ENCODE measurements around the gene PDE4D.
"Not testable (repeated sequence)": the region's sequence is repeated elsewhere in the genome, so short reads cannot be mapped to it uniquely, and the experiment has no call there.

The PDE4D gene

DNA sequence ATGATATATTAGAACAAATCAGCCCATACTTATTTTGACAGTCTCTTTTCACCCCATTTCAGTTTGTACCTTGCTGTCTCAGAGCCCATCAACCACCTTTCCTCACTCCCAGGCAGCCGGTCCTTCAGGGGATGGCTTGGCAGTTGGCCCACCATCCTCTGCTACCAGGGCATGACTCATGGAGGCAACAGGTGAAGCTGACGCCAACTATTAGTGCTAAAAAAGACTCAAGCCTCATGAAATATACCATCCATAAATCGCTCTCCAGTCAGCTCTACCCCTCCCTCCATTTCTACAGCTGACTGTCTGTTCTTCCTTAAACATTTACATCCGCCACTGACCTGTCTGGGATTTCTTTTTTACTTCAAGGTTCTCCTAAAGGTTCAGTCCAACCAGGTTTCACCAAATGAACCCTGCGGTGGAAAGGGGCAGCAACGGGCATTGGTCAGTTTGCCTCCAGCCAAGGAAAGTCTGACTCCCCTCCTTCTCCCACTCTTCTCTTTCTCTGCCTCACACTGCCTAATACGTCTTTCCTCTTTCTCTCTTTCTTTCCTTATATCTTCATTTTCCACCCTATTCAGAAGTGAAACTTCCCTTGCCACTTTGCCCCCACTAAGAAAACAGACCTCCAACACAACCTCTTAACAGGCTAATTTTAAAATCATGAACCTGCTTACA, 871.5 kb downstream of the PDE4D start:
- no peak for DNase-seq

DNA sequence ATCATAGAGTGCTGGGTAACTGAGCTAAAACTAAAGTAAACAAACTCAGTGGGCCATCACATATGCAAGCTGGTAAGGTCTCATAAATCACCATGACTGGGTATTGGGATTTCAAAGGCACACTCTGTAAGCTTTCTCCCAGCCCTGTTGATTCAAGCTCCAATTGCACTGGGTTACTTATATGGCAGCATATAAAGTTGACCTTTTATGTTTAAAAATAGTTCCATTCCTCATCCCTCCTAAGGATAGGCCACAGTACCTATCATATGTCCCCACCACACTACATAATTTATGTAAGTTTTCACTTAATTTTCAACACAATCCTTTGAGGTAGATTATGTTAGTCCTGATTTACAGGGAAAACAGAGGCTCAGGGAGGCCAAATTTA, 872.2 kb downstream of the PDE4D start:
- no peak for DNase-seq

DNA sequence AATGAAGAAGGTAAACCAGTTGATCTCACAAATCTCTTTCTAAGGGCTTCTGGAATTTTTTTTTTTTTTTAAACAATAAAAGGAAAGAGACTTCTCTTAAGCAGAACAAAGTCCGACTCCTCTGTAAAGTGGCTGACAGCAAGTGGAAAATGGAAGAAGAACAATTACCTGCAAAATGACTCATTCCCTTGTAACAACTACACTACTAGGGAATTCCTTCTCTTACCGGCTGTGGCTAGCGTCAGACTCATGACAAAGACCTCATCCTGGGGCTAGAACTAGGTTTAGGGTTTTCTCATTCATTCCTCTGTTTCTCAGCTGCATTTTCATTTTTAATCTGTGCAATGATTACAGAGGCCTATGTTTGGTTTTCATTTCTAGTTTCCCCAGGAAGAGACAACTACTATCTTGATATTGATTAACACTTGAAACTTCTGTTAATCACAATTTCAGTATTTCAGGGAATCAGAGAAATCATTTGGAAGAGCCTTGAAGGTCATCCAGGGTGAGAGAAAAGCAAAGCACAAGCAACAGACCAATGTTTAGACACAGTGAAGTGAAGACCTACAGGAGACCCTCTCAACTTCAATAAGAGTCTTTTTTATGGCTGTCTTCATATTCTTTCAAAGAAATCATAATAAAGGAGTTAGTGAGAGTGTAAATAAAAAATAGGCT, 872.8 kb downstream of the PDE4D start:
- DNase-seq: no peak

DNA sequence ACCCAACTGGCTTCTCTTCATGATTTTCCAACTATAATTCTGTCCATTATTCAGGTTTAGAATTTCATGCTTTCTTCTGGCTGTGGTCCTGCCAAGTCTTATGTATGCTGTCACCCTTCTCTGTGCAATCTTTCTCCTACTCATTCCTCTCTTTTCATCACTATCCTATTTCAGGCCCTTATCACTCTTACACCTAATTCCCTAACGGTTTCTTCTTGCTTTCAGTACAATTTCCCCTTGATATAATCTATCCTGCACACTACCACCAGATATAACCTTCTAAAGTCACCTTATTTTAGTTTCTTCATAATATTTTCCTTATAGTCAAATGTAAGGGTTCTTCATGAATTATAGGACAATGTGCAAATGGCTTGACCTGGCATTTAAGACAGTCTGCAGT, 874.4 kb downstream of the PDE4D start:
- no peak for DNase-seq

DNA sequence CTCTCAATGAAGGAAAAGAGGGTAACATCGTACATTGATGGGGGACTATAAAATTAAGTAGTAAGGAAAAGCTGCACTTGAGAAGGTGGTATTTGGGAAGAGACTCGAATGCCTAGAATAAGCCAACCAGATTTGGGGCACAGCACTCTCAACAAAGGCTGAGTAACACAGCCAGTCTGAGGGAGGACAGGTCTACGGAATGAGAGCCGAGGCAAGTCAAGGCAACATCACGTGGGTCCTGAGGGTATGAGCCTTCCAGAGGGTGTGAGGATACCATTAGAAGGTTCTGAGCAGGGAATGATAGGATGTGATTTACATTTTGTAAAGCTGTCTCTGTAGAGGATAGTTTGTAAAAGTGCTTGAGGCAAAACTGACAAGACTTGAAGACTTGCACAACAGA, 876.6 kb downstream of the PDE4D start:
- DNase-seq: no peak

DNA sequence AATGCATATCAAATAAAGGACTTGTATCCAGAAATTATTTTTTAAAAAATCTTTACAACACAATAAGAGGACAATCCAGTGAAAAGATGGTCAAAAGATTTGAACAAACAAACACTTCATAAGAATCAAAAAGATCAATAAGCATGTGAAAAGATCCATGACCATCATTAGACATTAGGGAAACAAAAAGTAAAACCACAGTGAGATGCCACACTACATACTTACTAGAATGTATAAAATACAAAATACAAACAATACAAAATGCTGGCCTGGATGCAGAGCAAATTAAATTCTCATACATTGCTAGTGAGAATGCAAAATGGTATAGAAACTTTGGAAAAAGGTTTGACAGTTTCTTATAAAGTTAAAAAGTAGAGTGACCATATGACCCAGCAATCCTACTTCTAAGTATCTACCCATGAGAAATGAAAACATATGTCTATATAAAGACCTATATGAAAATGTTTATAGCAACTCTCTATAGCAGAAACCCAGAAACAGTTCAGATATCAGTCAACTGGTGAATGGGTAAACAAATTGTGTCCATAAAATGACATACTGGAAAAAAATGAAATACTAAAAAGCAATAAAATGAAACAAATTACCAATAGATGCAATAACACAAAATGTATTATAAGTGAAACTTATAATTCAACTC, 884.6 kb downstream of the PDE4D start:
- no peak for DNase-seq

DNA sequence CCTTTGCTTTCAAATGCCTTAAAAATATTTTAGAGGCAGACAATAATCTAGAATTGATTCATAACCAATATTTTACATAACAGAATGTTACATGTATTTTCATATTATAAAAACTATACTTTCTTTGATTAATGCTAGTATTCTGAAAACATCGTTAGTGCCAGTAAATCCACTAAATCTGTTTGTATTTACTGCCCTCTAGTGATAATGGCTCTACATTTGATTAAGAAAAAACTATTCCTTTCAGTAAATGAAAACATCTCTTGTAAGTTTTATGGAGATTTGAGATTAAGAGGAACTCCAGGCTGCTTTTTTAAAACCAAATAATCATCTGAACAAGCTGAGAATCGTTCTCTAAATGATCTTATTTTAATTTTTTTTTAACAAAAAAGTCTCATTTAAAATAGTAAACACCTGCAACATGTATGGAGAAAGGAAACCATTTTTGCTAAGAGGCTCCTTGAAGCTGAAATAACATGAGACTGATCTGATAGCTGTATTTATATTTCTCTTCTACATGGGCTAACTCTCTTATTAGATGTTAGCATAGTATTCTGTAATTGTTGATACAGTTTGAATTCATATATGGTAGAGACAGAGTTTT, 886.0 kb downstream of the PDE4D start:
- DNase-seq: no peak

DNA sequence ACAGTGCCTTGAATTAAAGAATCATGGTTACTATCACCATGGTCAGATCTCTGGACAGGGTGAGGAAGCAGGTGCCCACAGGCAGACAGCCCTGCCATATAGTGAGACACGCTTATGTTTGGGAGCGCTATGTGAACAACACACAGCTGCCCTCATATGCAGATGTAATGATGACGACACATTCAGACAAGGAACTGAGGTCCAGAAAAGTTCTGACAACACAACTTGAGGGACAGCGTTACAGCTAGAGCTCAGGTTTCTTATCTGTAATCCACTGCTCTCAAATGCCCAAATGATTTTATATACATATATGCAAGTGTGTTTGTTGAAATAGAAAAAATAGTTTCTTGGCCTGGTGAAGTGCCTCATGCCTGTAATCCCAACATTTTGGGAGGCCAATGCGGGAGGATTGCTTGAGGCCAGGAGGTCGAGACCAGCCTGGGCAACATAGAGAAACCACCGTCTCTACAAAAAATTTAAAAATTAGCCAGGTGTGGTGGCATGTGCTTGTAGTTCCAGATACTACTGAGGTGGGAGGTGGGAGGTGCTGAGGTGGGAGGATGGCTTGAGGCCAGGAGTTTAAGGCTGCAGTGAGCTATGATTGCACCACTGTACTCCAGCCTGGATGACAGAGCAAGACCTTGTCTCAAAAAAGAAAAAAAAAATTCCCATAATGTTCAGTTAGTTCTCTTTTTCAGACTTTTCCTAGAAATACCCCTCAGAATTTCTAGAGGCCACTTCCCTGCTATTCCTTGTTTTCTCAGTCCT, 887.4 kb downstream of the PDE4D start:
- DNase-seq: no peak

DNA sequence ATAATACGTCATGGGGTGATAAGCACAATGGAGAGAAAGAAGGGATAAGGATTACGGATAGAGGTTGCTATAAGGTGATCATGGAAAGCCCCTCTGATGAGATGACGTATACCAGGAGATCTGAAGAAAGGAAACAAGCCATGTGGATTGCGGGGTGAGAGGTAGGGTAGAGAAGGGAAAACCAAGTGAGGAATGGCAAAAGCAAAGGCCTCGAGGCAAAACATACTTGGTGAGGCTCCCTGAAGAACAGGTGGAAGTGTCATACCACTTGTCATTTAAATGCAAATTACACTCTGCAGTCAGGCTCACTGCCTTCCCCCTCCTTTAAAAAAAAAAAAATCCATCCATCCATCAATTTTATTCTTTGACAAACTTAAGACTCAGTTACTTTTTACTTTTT, 889.9 kb downstream of the PDE4D start:
- DNase-seq: no peak

DNA sequence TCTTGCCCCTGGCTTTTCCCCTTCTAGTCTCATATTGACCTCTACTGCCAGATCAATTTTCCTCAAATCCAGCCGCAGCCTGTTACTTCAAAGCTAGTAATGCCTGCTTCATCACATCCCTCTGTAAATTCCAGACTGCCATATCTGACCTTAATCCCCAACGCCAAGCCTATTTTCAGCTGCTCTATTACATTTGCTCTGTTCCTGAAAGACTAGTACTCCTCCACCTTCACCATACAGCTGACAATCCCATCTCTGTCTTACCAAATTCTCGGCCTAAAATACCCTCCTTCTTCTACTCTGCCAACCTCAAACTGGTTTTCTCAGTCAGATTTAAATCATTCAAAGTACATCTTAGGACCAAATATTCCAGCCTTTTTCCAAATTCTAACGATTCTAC, 890.4 kb downstream of the PDE4D start:
- no peak for DNase-seq

DNA sequence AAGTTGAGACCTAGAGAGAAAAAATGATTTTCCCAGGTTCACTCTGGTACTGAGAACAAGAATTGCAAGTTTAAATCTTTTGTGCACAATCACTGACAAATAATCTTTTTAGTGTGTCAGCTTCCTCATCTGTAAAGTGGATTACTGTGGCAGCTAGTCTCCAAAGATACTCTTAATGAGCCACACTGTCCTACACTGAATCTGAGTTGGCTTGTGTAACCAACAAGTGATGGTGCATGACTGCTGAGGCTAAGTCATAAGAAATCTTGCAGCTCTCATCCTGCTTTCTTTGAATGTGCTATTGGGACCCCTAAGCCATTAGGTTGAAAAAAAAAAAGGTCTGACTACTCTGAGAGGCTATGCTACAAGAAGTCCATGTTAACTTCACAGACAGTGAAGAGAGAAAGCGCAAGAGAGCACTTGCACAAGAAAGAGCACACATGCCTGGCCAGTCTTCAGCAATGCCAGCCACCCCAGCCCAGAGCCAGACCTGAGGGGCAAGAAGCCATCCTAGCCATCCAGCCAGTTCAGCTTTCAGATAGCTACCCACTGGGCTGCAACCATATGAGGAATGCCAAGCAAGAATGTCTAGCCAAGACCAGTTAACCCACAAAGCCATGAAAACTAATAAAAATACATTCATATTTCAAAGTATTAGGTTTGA, 891.2 kb downstream of the PDE4D start:
- DNase-seq: no peak

DNA sequence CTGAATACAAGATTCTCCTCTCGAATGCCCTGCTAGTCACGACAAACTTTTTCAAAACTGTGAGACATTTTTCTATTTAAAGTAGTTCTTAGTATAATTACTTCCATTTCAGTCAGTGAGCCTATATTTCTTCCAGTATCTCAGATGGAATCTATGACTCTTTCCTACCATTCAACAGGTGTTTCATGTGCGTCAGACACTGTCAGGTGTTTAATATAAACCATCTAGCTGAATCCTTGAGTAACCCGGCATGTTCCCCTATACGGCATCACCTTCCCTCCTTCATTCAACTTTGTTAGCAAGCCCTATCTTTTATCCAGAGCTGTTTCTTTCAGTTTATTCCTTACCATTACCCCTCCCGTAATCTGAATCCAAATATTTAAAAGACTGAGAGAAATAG, 891.8 kb downstream of the PDE4D start:
- no peak for DNase-seq

DNA sequence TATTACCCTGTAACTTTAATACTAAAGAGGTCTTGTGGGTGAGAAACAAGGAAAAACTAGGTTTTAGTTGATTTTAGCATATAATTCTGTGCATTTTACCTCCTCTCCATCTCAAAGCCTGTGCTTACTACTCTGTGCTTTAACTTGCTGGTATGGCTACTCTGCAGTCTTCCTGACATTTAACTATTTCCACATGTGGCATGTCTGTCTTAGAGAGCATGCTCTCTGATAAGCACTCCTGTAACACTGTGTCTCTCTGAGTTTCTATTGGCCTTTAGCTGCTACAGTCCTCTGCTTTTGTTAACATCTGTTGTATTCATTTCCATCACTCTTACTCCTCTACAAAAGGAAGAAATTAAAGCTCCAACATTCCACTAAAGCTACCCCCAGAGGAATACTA, 892.4 kb downstream of the PDE4D start:
- no peak for DNase-seq

DNA sequence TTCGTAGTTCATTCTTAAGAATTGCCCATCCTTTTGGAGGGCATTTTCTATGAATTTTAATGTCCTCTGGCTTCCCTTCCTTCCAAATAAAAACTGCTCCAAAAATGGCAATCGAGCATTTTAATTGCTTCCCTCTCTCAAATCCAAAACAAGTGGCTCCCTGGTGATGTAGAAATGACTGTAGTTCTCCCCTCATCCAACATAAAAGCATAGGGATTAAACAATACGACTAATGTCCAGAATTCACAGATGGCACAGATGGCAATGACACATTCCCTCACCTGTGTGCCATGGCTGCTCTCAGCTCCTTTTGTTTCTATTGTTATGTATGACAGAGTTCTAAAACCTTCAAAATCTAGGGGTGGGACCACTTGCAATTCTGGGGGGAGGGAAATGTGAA, 893.3 kb downstream of the PDE4D start:
- DNase-seq: no peak

DNA sequence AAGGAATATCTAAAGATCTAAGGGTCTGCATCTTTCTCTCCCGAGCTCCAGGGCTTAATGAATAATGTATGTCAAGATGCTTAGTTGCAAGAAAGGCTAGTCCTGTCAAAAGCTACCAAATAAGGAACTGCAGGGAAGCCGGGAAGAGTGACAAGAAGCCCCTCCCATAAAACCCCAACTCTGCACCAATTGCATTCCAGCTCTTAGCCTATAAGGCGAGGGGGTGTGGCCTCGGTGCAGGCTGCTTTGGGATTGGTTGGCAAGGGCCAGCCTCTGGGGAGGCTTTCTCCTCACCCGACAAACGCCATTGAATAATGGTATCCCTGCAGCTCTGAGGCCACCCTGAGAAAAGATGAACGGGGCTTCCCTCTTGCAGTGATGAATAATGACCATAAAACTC, 893.7 kb downstream of the PDE4D start:
- DNase-seq: peak in 49 of 51 donors; percentile 8 to 93 (median 62)

DNA sequence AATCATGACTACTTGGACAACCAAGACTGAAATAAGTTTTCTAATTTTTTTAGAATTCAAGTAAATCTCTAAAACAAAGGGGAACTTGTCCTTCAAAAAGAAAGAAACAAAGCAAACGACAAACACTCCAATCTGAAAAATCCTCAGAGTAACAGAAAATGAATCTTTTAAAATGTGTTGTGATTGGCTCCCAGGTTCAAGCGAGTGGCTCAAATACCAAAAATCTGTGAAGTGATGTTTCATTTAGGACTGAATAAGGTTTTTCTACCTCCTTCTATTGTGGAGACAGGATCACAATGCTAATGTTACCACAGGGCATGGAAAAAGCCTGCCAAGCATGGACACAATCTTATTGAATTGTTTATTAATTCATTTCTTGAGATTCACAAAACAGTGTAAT, 895.0 kb downstream of the PDE4D start:
- peak in 1 of 51 donors; percentile 18 for DNase-seq

DNA sequence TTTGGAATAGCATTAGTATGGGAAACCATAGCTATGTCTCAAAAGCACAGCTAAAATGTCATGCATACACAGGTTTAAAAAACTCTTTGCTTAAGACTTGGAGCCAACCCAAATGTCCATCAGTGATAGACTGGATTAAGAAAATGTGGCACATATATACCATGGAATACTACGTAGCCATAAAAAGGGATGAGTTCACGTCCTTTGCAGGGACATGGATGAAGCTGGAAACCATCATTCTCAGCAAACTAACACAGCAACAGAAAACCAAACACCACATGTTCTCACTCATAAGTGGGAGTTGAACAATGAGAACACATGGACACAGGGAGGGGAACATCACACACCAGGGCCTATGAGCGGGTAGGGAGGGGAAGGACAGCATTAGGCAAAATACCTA, 897.7 kb downstream of the PDE4D start:
- not testable (repeated sequence) for DNase-seq

DNA sequence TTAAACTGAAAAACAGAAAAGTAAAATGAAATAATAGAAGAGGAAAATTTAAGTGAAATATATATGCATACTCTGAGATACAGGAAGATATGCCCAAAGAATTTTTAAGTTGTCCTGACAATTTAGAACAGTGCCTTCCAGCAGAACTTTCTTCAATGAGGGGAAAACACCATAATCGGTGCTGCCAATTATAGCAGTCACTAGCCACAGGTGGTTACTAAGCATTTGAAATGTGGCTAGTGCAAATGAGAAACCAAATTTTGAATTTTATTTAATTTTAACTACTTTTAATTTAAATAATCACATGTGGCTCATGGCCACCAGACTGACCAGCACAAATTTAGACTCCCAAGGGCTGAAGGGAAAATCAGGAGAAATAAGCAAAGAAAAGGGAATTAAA, 900.1 kb downstream of the PDE4D start:
- DNase-seq: no peak

DNA sequence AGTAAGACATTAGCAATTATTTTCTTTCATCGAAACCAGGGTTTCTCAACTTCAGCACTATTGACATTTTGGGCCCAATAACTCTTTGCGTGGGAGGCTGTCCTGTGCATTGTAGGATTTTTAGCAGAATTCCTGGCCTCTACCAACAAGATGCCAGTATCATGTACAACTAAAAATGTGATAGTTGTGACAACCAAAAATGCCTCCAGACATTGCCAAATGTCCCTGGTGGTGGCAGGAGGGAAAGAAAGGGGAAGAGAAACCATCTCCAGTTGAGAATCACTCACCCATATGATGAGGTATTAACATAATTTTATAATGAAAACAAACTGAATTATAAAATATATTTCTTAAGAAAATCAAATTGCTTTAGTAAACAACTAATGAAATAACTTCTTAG, 904.6 kb downstream of the PDE4D start:
- no peak for DNase-seq

DNA sequence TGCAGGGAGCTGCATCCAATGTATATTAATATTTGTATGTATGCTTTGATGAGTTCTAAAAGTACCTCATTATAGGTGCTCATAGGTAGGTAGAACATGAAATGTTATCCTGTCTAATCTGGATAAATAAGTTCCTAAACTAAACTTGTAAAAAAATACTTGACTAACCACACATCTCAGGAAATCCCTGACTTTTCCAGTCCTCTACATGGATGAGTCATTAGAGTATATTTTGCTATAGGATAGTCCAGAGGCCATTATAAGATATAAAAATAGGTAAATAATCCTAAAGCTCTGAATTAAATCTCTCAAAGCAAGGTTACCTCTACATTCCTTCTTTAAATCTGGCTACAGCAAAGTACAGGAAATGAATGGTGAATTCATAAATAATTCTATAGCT, 906.3 kb downstream of the PDE4D start:
- no peak for DNase-seq

DNA sequence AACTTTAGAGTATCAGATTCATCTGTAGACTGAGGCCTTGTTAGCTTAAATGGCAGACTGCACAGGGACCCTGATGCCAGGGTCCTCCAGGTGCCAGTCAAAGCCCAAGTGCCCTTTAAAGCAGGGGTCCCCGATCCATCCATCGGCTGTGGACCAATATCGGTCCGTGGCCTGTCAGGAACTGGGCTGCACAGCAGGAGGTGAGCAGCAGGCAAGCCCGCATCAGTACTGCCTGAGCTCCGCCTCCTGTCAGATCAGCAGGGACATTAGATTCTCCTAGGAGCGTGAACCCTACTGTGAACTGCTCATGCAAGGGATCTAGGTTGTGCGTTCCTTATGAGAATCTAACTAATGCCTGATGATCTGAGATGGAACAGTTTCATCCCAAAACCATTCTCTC, 907.2 kb downstream of the PDE4D start:
- no peak for DNase-seq

Data from hypothalamus (tissue), 51 donors.